HepG2 (cell line): Measurements from ENCODE around the gene KIRREL2. TPM values are rescaled to one million over a fixed set of nuclear protein-coding genes. Genes with fewer than 3 reads are reported as not detected.

Experiments used
- ARNTL ChIP-seq: sonication (generic); formaldehyde crosslinking; IDR thresholded peaks from 2 replicates; pipeline ENCODE4 v1.4.0; 2020; ENCODE audit warnings: mild to moderate bottlenecking, missing genetic modification reagents
- ATF4 ChIP-seq, 2 experiments: fragments of 450-650 bp in 1 of 2; sonication (generic) in 1 of 2; formaldehyde crosslinking; IDR thresholded peaks; 2 replicates each; pipeline versions ENCODE4 v1.5.0 to v1.8.0; 2020 to 2022; ENCODE audit warnings: mild to moderate bottlenecking in 1 of 2, missing genetic modification reagents in 1 of 2
- BCL6 ChIP-seq: IDR thresholded peaks from 2 replicates; pipeline ENCODE4 v1.6.1; 2016; ENCODE audit warnings: missing genetic modification reagents, missing compliant biosample characterization
- FOSL2 ChIP-seq: sonication (generic); formaldehyde crosslinking; IDR thresholded peaks from 2 replicates; pipeline ENCODE4 v1.4.0; 2020; ENCODE audit warnings: missing genetic modification reagents
- GATAD2A ChIP-seq: IDR thresholded peaks from 2 replicates; pipeline ENCODE4 v1.6.1; 2016
- HOXA3 ChIP-seq: sonication (generic); formaldehyde crosslinking; IDR thresholded peaks from 2 replicates; pipeline ENCODE4 v1.5.0; 2020; ENCODE audit warnings: missing genetic modification reagents
- IRF2 ChIP-seq: IDR thresholded peaks from 2 replicates; pipeline ENCODE4 v1.6.1; 2018; ENCODE audit warnings: missing genetic modification reagents, missing compliant biosample characterization
- ISL2 ChIP-seq: sonication (generic); formaldehyde crosslinking; IDR thresholded peaks from 2 replicates; pipeline ENCODE4 v1.5.0; 2020; ENCODE audit warnings: missing genetic modification reagents
- MXD4 ChIP-seq: IDR thresholded peaks from 2 replicates; pipeline ENCODE4 v1.6.1; 2016; ENCODE audit warnings: mild to moderate bottlenecking, missing biosample characterization, missing genetic modification reagents
- PATZ1 ChIP-seq: sonication (generic); formaldehyde crosslinking; IDR thresholded peaks from 2 replicates; pipeline ENCODE4 v1.4.0; 2020; ENCODE audit warnings: missing genetic modification reagents
- RXRA ChIP-seq: sonication (generic); formaldehyde crosslinking; IDR thresholded peaks from 2 replicates; pipeline ENCODE4 v1.5.1; 2020; ENCODE audit warnings: missing genetic modification reagents
- TBL1XR1 ChIP-seq: fragments of 150-350 bp; IDR thresholded peaks from 2 replicates; pipeline ENCODE4 v1.6.1; 2014; ENCODE audit warnings: borderline replicate concordance, low read length; ENCODE audit not compliant: partially characterized antibody
- TCF12 ChIP-seq, 2 experiments: fragments of 450-650 bp in 1 of 2; sonication (generic) in 1 of 2; formaldehyde crosslinking in 1 of 2; IDR thresholded peaks; 2 replicates each; pipeline versions ENCODE4 v1.6.1 to v1.8.0; 2017 to 2022; ENCODE audit warnings: antibody characterized with exemption in 1 of 2, mild to moderate bottlenecking in 1 of 2, missing genetic modification reagents in 1 of 2, moderate library complexity in 1 of 2
- ZNF503 ChIP-seq: sonication (generic); formaldehyde crosslinking; IDR thresholded peaks from 2 replicates; pipeline ENCODE4 v1.4.0; 2020; ENCODE audit warnings: missing genetic modification reagents
- ZNF790 ChIP-seq: sonication (generic); formaldehyde crosslinking; IDR thresholded peaks from 2 replicates; pipeline ENCODE4 v1.8.0; 2022; ENCODE audit warnings: missing genetic modification reagents, mild to moderate bottlenecking, borderline replicate concordance
- polyA plus RNA-seq, 8 experiments: library from polyadenylated mRNA; depleted of rRNA in 3 of 8; stranded (reverse) in 7 of 8; unstranded in 1 of 8; fragments of >200 nt; fragmentation: Illumina TruSeq in 4 of 8; extraction: Trizol in 4 of 8; gene quantifications; 2 replicates each; pipeline versions ENCODE4 v1.2.1 to v1.2.3, GENCODE V29; 2011 to 2016; ENCODE audit warnings: low read depth in 4 of 8, missing spikeins in 1 of 8, mixed read lengths in 1 of 8; ENCODE audit not compliant: insufficient read depth in 1 of 8
- total RNA-seq, 5 experiments: library from RNA; depleted of rRNA; stranded (reverse); fragments of >200 nt; fragmentation: Illumina TruSeq; extraction: Trizol; gene quantifications; 2 replicates each; pipeline ENCODE4 v1.2.3, GENCODE V29; 2016; ENCODE audit warnings: low read depth in 1 of 5
- TF ChIP-seq, protein P1 (sequence below): sonication (generic); formaldehyde crosslinking; IDR thresholded peaks from 2 replicates; pipeline ENCODE4 v1.4.0; 2020; ENCODE audit warnings: missing genetic modification reagents, borderline replicate concordance
- TF ChIP-seq, protein P2 (sequence below): sonication (generic); formaldehyde crosslinking; IDR thresholded peaks from 2 replicates; pipeline ENCODE4 v1.5.1; 2020; ENCODE audit warnings: missing genetic modification reagents, mild to moderate bottlenecking, borderline replicate concordance

The KIRREL2 gene
- total and polyA plus RNA-seq, 2 of the 13 experiments (the other 11 are each of a cell fraction or from before 2014, with no cell fraction given) = 0.18 to 2.4 TPM

DNA sequence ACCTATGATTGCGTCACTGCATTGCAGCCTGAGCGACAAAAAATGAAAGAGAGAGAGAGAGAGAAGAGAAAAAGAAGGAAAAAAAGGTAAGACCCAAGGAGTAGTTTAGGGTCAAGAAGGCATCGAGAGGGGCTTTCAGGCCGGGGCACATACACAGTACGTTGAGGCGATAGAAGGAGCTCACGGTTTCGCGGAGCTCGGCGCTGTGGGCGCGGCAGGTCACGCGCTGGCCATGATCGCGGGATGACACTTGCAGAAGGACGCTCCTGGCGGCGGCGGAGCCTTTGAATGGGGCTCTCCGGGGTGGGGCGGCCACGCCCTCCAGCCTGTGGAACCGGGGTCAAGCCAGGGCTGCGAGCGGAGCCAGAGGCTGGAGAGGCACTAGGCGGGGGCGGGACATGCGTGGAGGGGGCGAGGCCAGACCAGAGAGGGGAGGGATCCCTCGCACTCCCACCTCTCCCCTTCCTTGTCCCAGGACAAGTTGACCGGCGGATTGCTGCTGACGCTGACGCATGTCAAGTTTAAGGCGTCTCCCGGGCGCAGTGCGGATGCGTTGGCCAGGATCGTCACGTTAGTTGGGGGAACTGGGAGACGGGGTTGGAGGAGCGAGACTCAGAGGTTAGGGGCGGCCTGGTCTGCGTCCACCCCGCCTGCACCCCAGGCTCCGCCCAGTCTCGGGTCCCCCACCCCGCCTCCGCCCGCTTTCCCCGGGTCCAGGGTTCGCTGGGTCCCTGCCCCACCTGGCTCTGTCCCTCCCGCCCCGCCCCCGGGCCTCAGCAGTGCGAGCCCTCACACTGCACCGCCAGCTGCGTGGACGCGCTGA is 11.3 kb upstream of the KIRREL2 start (continued):
- TF ChIP-seq PATZ1 (CRISPR knock-in tag) = peak; percentile 76
- TF ChIP-seq ISL2 (CRISPR knock-in tag) = no peak
- peak; percentile 70; the same call in 1 of the 2 replicates for TF ChIP-seq BCL6 (CRISPR knock-in tag)
- no peak for TF ChIP-seq ZNF503 (CRISPR knock-in tag)
- 0 out of 2 replicates have a peak, but pooled peaks have one; percentile 15 for TF ChIP-seq GATAD2A (CRISPR knock-in tag)
- 0 out of 2 replicates have a peak, but pooled peaks have one; percentile 54 for TF ChIP-seq FOSL2 (CRISPR knock-in tag)
- TF ChIP-seq MXD4 (CRISPR knock-in tag) = 0 out of 2 replicates have a peak, but pooled peaks have one; percentile 62
- TF ChIP-seq, protein P1, sequence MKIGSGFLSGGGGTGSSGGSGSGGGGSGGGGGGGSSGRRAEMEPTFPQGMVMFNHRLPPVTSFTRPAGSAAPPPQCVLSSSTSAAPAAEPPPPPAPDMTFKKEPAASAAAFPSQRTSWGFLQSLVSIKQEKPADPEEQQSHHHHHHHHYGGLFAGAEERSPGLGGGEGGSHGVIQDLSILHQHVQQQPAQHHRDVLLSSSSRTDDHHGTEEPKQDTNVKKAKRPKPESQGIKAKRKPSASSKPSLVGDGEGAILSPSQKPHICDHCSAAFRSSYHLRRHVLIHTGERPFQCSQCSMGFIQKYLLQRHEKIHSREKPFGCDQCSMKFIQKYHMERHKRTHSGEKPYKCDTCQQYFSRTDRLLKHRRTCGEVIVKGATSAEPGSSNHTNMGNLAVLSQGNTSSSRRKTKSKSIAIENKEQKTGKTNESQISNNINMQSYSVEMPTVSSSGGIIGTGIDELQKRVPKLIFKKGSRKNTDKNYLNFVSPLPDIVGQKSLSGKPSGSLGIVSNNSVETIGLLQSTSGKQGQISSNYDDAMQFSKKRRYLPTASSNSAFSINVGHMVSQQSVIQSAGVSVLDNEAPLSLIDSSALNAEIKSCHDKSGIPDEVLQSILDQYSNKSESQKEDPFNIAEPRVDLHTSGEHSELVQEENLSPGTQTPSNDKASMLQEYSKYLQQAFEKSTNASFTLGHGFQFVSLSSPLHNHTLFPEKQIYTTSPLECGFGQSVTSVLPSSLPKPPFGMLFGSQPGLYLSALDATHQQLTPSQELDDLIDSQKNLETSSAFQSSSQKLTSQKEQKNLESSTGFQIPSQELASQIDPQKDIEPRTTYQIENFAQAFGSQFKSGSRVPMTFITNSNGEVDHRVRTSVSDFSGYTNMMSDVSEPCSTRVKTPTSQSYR (CRISPR knock-in tag) = peak; percentile 37; the same call in 1 of the 2 replicates
- peak; percentile 41; the same call in 1 of the 2 replicates for TF ChIP-seq ARNTL (CRISPR knock-in tag)
- no peak for TF ChIP-seq ZNF790 (CRISPR knock-in tag)
- peak; percentile 93 for TF ChIP-seq RXRA (CRISPR knock-in tag)
- peak in 1 of 2 experiments; percentile 45; a peak in 1 of 4 replicates for TF ChIP-seq ATF4 (CRISPR knock-in tag; IDR thresholded peaks at IDR 0.05)
- TF ChIP-seq TBL1XR1 = peak; percentile 21
- no peak for TF ChIP-seq IRF2 (CRISPR knock-in tag)
- TF ChIP-seq HOXA3 (CRISPR knock-in tag) = peak; percentile 24; the same call in 1 of the 2 replicates
- no peak for TF ChIP-seq TCF12 (IDR thresholded peaks at IDR 0.05)
- TF ChIP-seq TCF12 (CRISPR knock-in tag; IDR thresholded peaks at IDR 0.05) = no peak
- TF ChIP-seq, protein P2, sequence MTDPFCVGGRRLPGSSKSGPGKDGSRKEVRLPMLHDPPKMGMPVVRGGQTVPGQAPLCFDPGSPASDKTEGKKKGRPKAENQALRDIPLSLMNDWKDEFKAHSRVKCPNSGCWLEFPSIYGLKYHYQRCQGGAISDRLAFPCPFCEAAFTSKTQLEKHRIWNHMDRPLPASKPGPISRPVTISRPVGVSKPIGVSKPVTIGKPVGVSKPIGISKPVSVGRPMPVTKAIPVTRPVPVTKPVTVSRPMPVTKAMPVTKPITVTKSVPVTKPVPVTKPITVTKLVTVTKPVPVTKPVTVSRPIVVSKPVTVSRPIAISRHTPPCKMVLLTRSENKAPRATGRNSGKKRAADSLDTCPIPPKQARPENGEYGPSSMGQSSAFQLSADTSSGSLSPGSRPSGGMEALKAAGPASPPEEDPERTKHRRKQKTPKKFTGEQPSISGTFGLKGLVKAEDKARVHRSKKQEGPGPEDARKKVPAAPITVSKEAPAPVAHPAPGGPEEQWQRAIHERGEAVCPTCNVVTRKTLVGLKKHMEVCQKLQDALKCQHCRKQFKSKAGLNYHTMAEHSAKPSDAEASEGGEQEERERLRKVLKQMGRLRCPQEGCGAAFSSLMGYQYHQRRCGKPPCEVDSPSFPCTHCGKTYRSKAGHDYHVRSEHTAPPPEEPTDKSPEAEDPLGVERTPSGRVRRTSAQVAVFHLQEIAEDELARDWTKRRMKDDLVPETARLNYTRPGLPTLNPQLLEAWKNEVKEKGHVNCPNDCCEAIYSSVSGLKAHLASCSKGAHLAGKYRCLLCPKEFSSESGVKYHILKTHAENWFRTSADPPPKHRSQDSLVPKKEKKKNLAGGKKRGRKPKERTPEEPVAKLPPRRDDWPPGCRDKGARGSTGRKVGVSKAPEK (CRISPR knock-in tag) = no peak
